ENCODE data around the gene GPR18. TPM values are rescaled to one million over a fixed set of nuclear protein-coding genes. Genes with fewer than 3 reads are reported as not detected.

The GPR18 gene
- total RNA-seq, 1 experiment from 2014 or later: not detected

- H3K9me3 Mint-ChIP-seq: peaks cover 3% of the 10 kb centered on the region in 2 experiments; a peak in 3 of 5 replicates
- DNase-seq: no peak
- TF ChIP-seq CTCF (conservative IDR thresholded peaks at IDR 0.05): no peak
These were observed 14.9 kb upstream of the GPR18 start for GRCh38 chr13:99273128-99273527.

More at GRCh38 chr13:99273128-99273527, 14.9 kb upstream of the GPR18 start:
- no peak overlapping the region for H3K18ac ChIP-seq (ENCODE audit: insufficient read length, low read depth, low read length)
- no peak overlapping the region for H3K4me2 ChIP-seq (ENCODE audit: insufficient read depth, insufficient read length, low read length)
- no peak overlapping the region for H4K91ac ChIP-seq (ENCODE audit: insufficient read length, low read depth, low read length)
- H3K27ac Mint-ChIP-seq: peak overlapping the region in 1 of 3 experiments; percentile 37; a peak in 1 of 7 replicates
- no peaks in the 10 kb centered on the region for H3K79me2 ChIP-seq (ENCODE audit: insufficient read depth, low read length)
- H3K14ac ChIP-seq (ENCODE audit: insufficient read depth, low read length): no peak overlapping the region
- H3K4me3 Mint-ChIP-seq: no peak overlapping the region
- no peaks in the 10 kb centered on the region for H3K9me3 ChIP-seq (ENCODE audit: control insufficient read depth, low read depth, low read length)
- peaks cover 0 to 9% (median 4%) of the 10 kb centered on the region in 3 experiments; a peak in 3 of 7 replicates for H3K36me3 Mint-ChIP-seq (ENCODE audit: insufficient read depth in 1 of 3, low read depth in 3 of 3)
- H3K4ac ChIP-seq (ENCODE audit: low read depth, low read length): no peak overlapping the region
- WGBS (ENCODE audit: extremely low coverage, insufficient read length, low lambda C conversion rate): no CpG with 5 or more reads among the region's 2 CpGs
- H2AFZ ChIP-seq (ENCODE audit: low read length): no peak overlapping the region
- H3K23ac ChIP-seq (ENCODE audit: insufficient read length, low read depth, low read length): no peak overlapping the region
- H2BK5ac ChIP-seq (ENCODE audit: insufficient read length, low read length): no peak overlapping the region
- H2BK120ac ChIP-seq (ENCODE audit: low read depth, low read length, poor library complexity, severe bottlenecking): no peak overlapping the region
- H3K9ac ChIP-seq (ENCODE audit: extremely low read depth, insufficient read length, low read length): no peak overlapping the region
- no peaks in the 10 kb centered on the region; the same call in 1 of the 2 replicates for H3K4me1 ChIP-seq (ENCODE audit: insufficient read depth, low read length)
- H3T11ph ChIP-seq (ENCODE audit: low read length): no peak overlapping the region
- H3K4me1 Mint-ChIP-seq: peaks cover 16 to 18% of the 10 kb centered on the region in 2 experiments
- no peak overlapping the region for H2BK20ac ChIP-seq (ENCODE audit: low read depth, low read length, poor library complexity, severe bottlenecking)
- H4K5ac ChIP-seq (ENCODE audit: insufficient read length, low read depth, low read length): no peak overlapping the region
- H4K8ac ChIP-seq (replicated peaks; ENCODE audit: insufficient read length, low read depth, low read length): no peak overlapping the region
- H3K23me2 ChIP-seq (ENCODE audit: insufficient read length, low read depth, low read length, poor library complexity, severe bottlenecking): no peaks in the 10 kb centered on the region
- no peaks in the 10 kb centered on the region for H4K20me1 ChIP-seq (ENCODE audit: control insufficient read depth, insufficient read depth, insufficient read length)
- H3K27me3 ChIP-seq (ENCODE audit: insufficient read depth, low read length): no peaks in the 10 kb centered on the region
- no peak overlapping the region for H3K56ac ChIP-seq (ENCODE audit: insufficient read length, low read depth, low read length)
- H3K79me1 ChIP-seq (ENCODE audit: insufficient read depth, low read depth, low read length, poor library complexity, severe bottlenecking): peaks cover 10% of the 10 kb centered on the region
- no peak overlapping the region for H2AK5ac ChIP-seq (ENCODE audit: insufficient read length, low read length)
- H2BK12ac ChIP-seq (ENCODE audit: insufficient read length, low read depth, low read length): no peak overlapping the region
- H3K27me3 Mint-ChIP-seq (ENCODE audit: low read depth): no peaks in the 10 kb centered on the region
- no peak overlapping the region for H3K27ac ChIP-seq (ENCODE audit: insufficient read length, low read depth, low read length)
- H2BK15ac ChIP-seq (ENCODE audit: low read depth, low read length): no peak overlapping the region

Measured in H9 (cell line).